Activated naive CD8-positive, alpha-beta T cell treated with anti-CD3 and anti-CD28 coated beads, Interleukin-2, amount 10 ng/mL, durations not matched to agents 7 days and 5 days (primary cell): Measurements from ENCODE around the gene HSD17B11. TPM values are rescaled to one million over a fixed set of nuclear protein-coding genes. Genes with fewer than 3 reads are reported as not detected.
"Not testable (repeated sequence)": the region's sequence is repeated elsewhere in the genome, so short reads cannot be mapped to it uniquely, and the experiment has no call there.

Source experiments
- ATAC-seq: fragments of 150-1000 bp; cut with Tn5 transposase; one replicate; pipeline ENCODE4 v1.10.0; 2021; ENCODE audit warnings: low read depth, moderate library complexity
- POLR2A ChIA-PET: fragments of 350-600 bp; sonication (Branson Sonifier 250); formaldehyde crosslinking; loops from one replicate; lab custom pipeline; 2021; ENCODE audit warnings: antibody characterized with exemption; lab: Charles Lee
- DNase-seq: peaks from one replicate; pipeline ENCODE4 v3.0.0; 2021
- H3K27ac Mint-ChIP-seq: one replicate; pipeline ENCODE4 v1.8.0; 2022; ENCODE audit warnings: mild to moderate bottlenecking, mixed read lengths
- H3K27me3 Mint-ChIP-seq: one replicate; pipeline ENCODE4 v1.8.0; 2022; ENCODE audit warnings: mild to moderate bottlenecking, moderate library complexity, mixed read lengths
- H3K36me3 Mint-ChIP-seq: one replicate; pipeline ENCODE4 v1.8.0; 2021; ENCODE audit warnings: mild to moderate bottlenecking, mixed read lengths
- H3K4me1 Mint-ChIP-seq: one replicate; pipeline ENCODE4 v1.8.0; 2021; ENCODE audit warnings: mixed read lengths
- H3K4me3 Mint-ChIP-seq: one replicate; pipeline ENCODE4 v1.8.0; 2022; ENCODE audit warnings: mild to moderate bottlenecking, moderate library complexity, mixed read lengths
- H3K9me3 Mint-ChIP-seq: one replicate; pipeline ENCODE4 v1.8.0; 2021; ENCODE audit warnings: mixed read lengths
- total RNA-seq, 2 experiments: library from RNA; stranded (reverse); gene quantifications; one replicate each; pipeline ENCODE4 v1.2.3, GENCODE V29; 2021

The HSD17B11 gene
- total RNA-seq, 2 experiments from 2014 or later = 42.8 to 48.0 TPM

- ATAC-seq (no peak), DNase-seq (no peak)
- H3K27ac Mint-ChIP-seq = no peak overlapping the region
- H3K4me1 Mint-ChIP-seq = peaks cover 13% of the 10 kb centered on the region
- no peaks in the 10 kb centered on the region for H3K27me3 Mint-ChIP-seq
- H3K4me3 Mint-ChIP-seq = no peak overlapping the region
- no peaks in the 10 kb centered on the region for H3K9me3 Mint-ChIP-seq
- POLR2A ChIA-PET = no interaction called here
- H3K36me3 Mint-ChIP-seq = no peaks in the 10 kb centered on the region
These were observed 28.7 kb upstream of the HSD17B11 start for GRCh38 chr4:87419578-87420249.

- DNase-seq, H3K4me3 Mint-ChIP-seq, H3K36me3 Mint-ChIP-seq, H3K27ac Mint-ChIP-seq, H3K9me3 Mint-ChIP-seq, POLR2A ChIA-PET, H3K4me1 Mint-ChIP-seq, ATAC-seq, H3K27me3 Mint-ChIP-seq: not testable (repeated sequence)
These were observed 27.4 kb upstream of the HSD17B11 start for GRCh38 chr4:87418410-87418809.

GRCh38 chr4:87416965-87417364 lies 26.0 kb upstream of the HSD17B11 start:
- peaks cover 5% of the 10 kb centered on the region for H3K27me3 Mint-ChIP-seq
- no peak overlapping the region for H3K4me3 Mint-ChIP-seq
- H3K27ac Mint-ChIP-seq = no peak overlapping the region
- peaks cover 4% of the 10 kb centered on the region for H3K9me3 Mint-ChIP-seq
- ATAC-seq = no peak
- no peaks in the 10 kb centered on the region for H3K36me3 Mint-ChIP-seq
- H3K4me1 Mint-ChIP-seq = peaks cover 4% of the 10 kb centered on the region
- DNase-seq = no peak
- POLR2A ChIA-PET = no interaction called here

GRCh38 chr4:87414816-87415215 lies 23.8 kb upstream of the HSD17B11 start:
- Mint-ChIP-seq H3K4me3 (no peak overlapping the region), H3K27me3 (peaks cover 8% of the 10 kb centered on the region), H3K9me3 (peaks cover 4% of the 10 kb centered on the region), H3K36me3 (peaks cover 2% of the 10 kb centered on the region), H3K27ac (no peak overlapping the region), H3K4me1 (peaks cover 1% of the 10 kb centered on the region)
- no peak for ATAC-seq
- no peak for DNase-seq
- POLR2A ChIA-PET = interaction anchor here (0.7 kb wide), 1 partner anchor 19 kb away, joined by 4 read pairs; no protein-coding TSS in a partner anchor

GRCh38 chr4:87410679-87411078 lies 19.7 kb upstream of the HSD17B11 start:
- DNase-seq (no peak), ATAC-seq (no peak)
- Mint-ChIP-seq H3K4me3 (no peak overlapping the region), H3K4me1 (peaks cover 12% of the 10 kb centered on the region), H3K27me3 (peaks cover 14% of the 10 kb centered on the region), H3K27ac (no peak overlapping the region), H3K36me3 (peaks cover 2% of the 10 kb centered on the region), H3K9me3 (peaks cover 4% of the 10 kb centered on the region)
- POLR2A ChIA-PET = no interaction called here

- Mint-ChIP-seq H3K9me3 (peaks cover 4% of the 10 kb centered on the region), H3K27me3 (peaks cover 14% of the 10 kb centered on the region), H3K27ac (no peak overlapping the region), H3K4me3 (no peak overlapping the region), H3K36me3 (peaks cover 2% of the 10 kb centered on the region), H3K4me1 (peaks cover 12% of the 10 kb centered on the region)
- ATAC-seq (no peak), DNase-seq (no peak)
- POLR2A ChIA-PET = interaction anchor here (0.6 kb wide), 1 partner anchor 14 kb away, joined by 7 read pairs; no protein-coding TSS in a partner anchor
These were observed 19.2 kb upstream of the HSD17B11 start for GRCh38 chr4:87410157-87410556.

GRCh38 chr4:87409420-87409939 lies 18.5 kb upstream of the HSD17B11 start:
- Mint-ChIP-seq H3K27me3 (peaks cover 14% of the 10 kb centered on the region), H3K9me3 (peaks cover 4% of the 10 kb centered on the region), H3K27ac (no peak overlapping the region), H3K4me3 (no peak overlapping the region), H3K36me3 (peaks cover 2% of the 10 kb centered on the region), H3K4me1 (peaks cover 12% of the 10 kb centered on the region)
- ATAC-seq (no peak), DNase-seq (no peak)
- POLR2A ChIA-PET = no interaction called here

GRCh38 chr4:87406902-87407301 lies 15.9 kb upstream of the HSD17B11 start:
- H3K27me3 Mint-ChIP-seq = peaks cover 11% of the 10 kb centered on the region
- peak overlapping the region; percentile 62 for H3K27ac Mint-ChIP-seq
- H3K4me1 Mint-ChIP-seq = peaks cover 12% of the 10 kb centered on the region
- POLR2A ChIA-PET = interaction anchor here (2.2 to 2.8 kb wide), 2 partner anchors 16 kb away, joined by 8 to 9 read pairs; partner anchors contain the start of genes HSD17B11 and NUDT9
- not testable (repeated sequence) for H3K9me3 Mint-ChIP-seq, ATAC-seq, DNase-seq, H3K36me3 Mint-ChIP-seq
- H3K4me3 Mint-ChIP-seq = peak overlapping the region; percentile 55

GRCh38 chr4:87406462-87406861 lies 15.5 kb upstream of the HSD17B11 start:
- ATAC-seq = peak; percentile 68
- H3K4me1 Mint-ChIP-seq = peaks cover 12% of the 10 kb centered on the region
- peaks cover 2% of the 10 kb centered on the region for H3K36me3 Mint-ChIP-seq
- DNase-seq = no peak
- peak overlapping the region; percentile 55 for H3K4me3 Mint-ChIP-seq
- POLR2A ChIA-PET = interaction anchor here (2.2 to 2.8 kb wide), 2 partner anchors 16 to 17 kb away, joined by 8 to 9 read pairs; partner anchors contain the start of genes HSD17B11 and NUDT9
- H3K27ac Mint-ChIP-seq = peak overlapping the region; percentile 62
- peaks cover 11% of the 10 kb centered on the region for H3K27me3 Mint-ChIP-seq
- no peaks in the 10 kb centered on the region for H3K9me3 Mint-ChIP-seq

- Mint-ChIP-seq H3K27me3 (peaks cover 9% of the 10 kb centered on the region), H3K27ac (no peak overlapping the region), H3K4me3 (no peak overlapping the region), H3K36me3 (peaks cover 2% of the 10 kb centered on the region), H3K4me1 (peaks cover 11% of the 10 kb centered on the region), H3K9me3 (no peaks in the 10 kb centered on the region)
- POLR2A ChIA-PET = interaction anchor here (2.8 kb wide), 1 partner anchor 18 kb away, joined by 8 read pairs; the partner anchor contains the start of gene NUDT9
- ATAC-seq = no peak
- DNase-seq = no peak
These were observed 14.3 kb upstream of the HSD17B11 start for GRCh38 chr4:87405211-87405820.

GRCh38 chr4:87403732-87404131 lies 12.7 kb upstream of the HSD17B11 start:
- H3K9me3 Mint-ChIP-seq, H3K36me3 Mint-ChIP-seq, H3K27ac Mint-ChIP-seq, ATAC-seq, H3K27me3 Mint-ChIP-seq, DNase-seq, H3K4me3 Mint-ChIP-seq: not testable (repeated sequence)
- peaks cover 11% of the 10 kb centered on the region for H3K4me1 Mint-ChIP-seq
- POLR2A ChIA-PET = interaction anchor here (1.4 kb wide), 1 partner anchor 12 kb away, joined by 3 read pairs; the partner anchor contains the start of gene HSD17B11

- POLR2A ChIA-PET = interaction anchor here (0.6 to 1.3 kb wide), 2 partner anchors 9 to 24 kb away, joined by 4 to 11 read pairs; partner anchors contain the start of gene HSD17B11
- no peak for ATAC-seq
- no peaks in the 10 kb centered on the region for H3K9me3 Mint-ChIP-seq
- peaks cover 2% of the 10 kb centered on the region for H3K4me1 Mint-ChIP-seq
- peaks cover 3% of the 10 kb centered on the region for H3K27me3 Mint-ChIP-seq
- DNase-seq = no peak
- H3K36me3 Mint-ChIP-seq = no peaks in the 10 kb centered on the region
- no peak overlapping the region for H3K4me3 Mint-ChIP-seq
- no peak overlapping the region for H3K27ac Mint-ChIP-seq
These were observed 9.0 kb upstream of the HSD17B11 start for GRCh38 chr4:87399954-87400353.

- Mint-ChIP-seq H3K4me1 (peaks cover 2% of the 10 kb centered on the region), H3K36me3 (no peaks in the 10 kb centered on the region), H3K4me3 (no peak overlapping the region), H3K27ac (no peak overlapping the region), H3K9me3 (no peaks in the 10 kb centered on the region), H3K27me3 (peaks cover 3% of the 10 kb centered on the region)
- DNase-seq (no peak), ATAC-seq (no peak)
- POLR2A ChIA-PET = no interaction called here
These were observed 8.2 kb upstream of the HSD17B11 start for GRCh38 chr4:87399148-87399547.
